ENCODE results near the gene ZNF212. TPM values are rescaled to one million over a fixed set of nuclear protein-coding genes. Genes with fewer than 3 reads are reported as not detected.
A peak's percentile ranks its signal among the peaks of the same experiment; 100 is the strongest.

The ZNF212 gene
- total RNA-seq = 10 to 100 TPM; 10.5 to 13.4 TPM

- Mint-ChIP-seq H3K4me3 (peak within 1 kb of the TSS; percentile 94), H3K4me1 (ENCODE audit: low read depth) (peaks cover 32% of the 10 kb centered on the region), H3K27ac (peak within 1 kb of the TSS; percentile 91), H3K9me3 (peaks cover 5% of the 10 kb centered on the region), H3K36me3 (ENCODE audit: low read depth) (peaks cover 15% of the 10 kb centered on the region), H3K27me3 (no peaks in the 10 kb centered on the region)
- ATAC-seq (peak; percentile 100), DNase-seq (peak; percentile 93)
- POLR2A ChIA-PET = interaction anchor here (1.0 to 2.5 kb wide), 8 partner anchors 10 to 114 kb away, joined by 3 to 8 read pairs (median 5); partner anchors contain the start of gene ZNF425
- intact Hi-C loops (cut with micrococcal nuclease) = no loop called here
- TF ChIP-seq CTCF (IDR thresholded peaks at IDR 0.05) = peak; percentile 77
- CTCF ChIA-PET = interaction anchor here (0.7 to 1.5 kb wide), 7 partner anchors 22 to 219 kb away, joined by 3 to 9 read pairs (median 3); partner anchors contain the start of gene ZNF783
Observed at GRCh38 chr7:149239345-149240143, at the start of gene ZNF212. TSS of gene ZNF212 (plus strand) at chr7:149239651. CDS start at chr7:149239779, 128 bp downstream.

- no peak for TF ChIP-seq CTCF (IDR thresholded peaks at IDR 0.05)
- ChIA-PET POLR2A (no interaction called here), CTCF (interaction anchor here (1.2 to 2.1 kb wide), 2 partner anchors 45 to 70 kb away, joined by 5 to 7 read pairs; partner anchors contain the start of genes ZNF398 and ZNF783)
- H3K27me3 Mint-ChIP-seq = no peaks in the 10 kb centered on the region
- no peaks in the 10 kb centered on the region for H3K9me3 Mint-ChIP-seq
- DNase-seq = no peak
- peak overlapping the region; percentile 81 for H3K27ac Mint-ChIP-seq
- ATAC-seq = no peak
- peak overlapping the region; percentile 78 for H3K4me3 Mint-ChIP-seq
- peaks cover 17% of the 10 kb centered on the region for H3K4me1 Mint-ChIP-seq (ENCODE audit: low read depth)
- H3K36me3 Mint-ChIP-seq (ENCODE audit: low read depth) = peaks cover 9% of the 10 kb centered on the region
- intact Hi-C loops (cut with micrococcal nuclease) = no loop called here
Observed at GRCh38 chr7:149191851-149192250, 47.6 kb upstream of the ZNF212 start.

- no peaks in the 10 kb centered on the region for H3K9me3 Mint-ChIP-seq
- peak overlapping the region; percentile 49 for H3K27ac Mint-ChIP-seq
- DNase-seq (no peak), ATAC-seq (no peak)
- CTCF ChIA-PET = interaction anchor here (0.8 to 2.3 kb wide), 18 partner anchors 9 to 420 kb away, joined by 3 to 15 read pairs (median 6); partner anchors contain the start of genes ZNF398, ZNF425 and ZNF783
- intact Hi-C loops (cut with micrococcal nuclease) = no loop called here
- peak overlapping the region; percentile 82 for H3K4me3 Mint-ChIP-seq
- peaks cover 40% of the 10 kb centered on the region for H3K4me1 Mint-ChIP-seq (ENCODE audit: low read depth)
- peaks cover 34% of the 10 kb centered on the region for H3K36me3 Mint-ChIP-seq (ENCODE audit: low read depth)
- H3K27me3 Mint-ChIP-seq = no peaks in the 10 kb centered on the region
- no peak for TF ChIP-seq CTCF (IDR thresholded peaks at IDR 0.05)
- POLR2A ChIA-PET = interaction anchor here (1.0 to 1.8 kb wide), 6 partner anchors 10 to 212 kb away, joined by 3 to 10 read pairs (median 6); no protein-coding TSS in a partner anchor
Observed at GRCh38 chr7:149194799-149195179, 44.7 kb upstream of the ZNF212 start.

GRCh38 chr7:149195180-149196150 is 44.0 kb upstream of the ZNF212 start, which contains the start of gene ZNF282:
TSS of gene ZNF282 (plus strand) at chr7:149195546. CDS start at chr7:149195590, 44 bp downstream.
- no peaks in the 10 kb centered on the region for H3K9me3 Mint-ChIP-seq
- intact Hi-C loops (cut with micrococcal nuclease) = no loop called here
- POLR2A ChIA-PET = interaction anchor here (0.9 to 1.8 kb wide), 12 partner anchors 9 to 213 kb away, joined by 3 to 10 read pairs (median 4); partner anchors contain the start of genes ZNF398 and ZNF783
- peak; percentile 65 for TF ChIP-seq CTCF (IDR thresholded peaks at IDR 0.05)
- no peaks in the 10 kb centered on the region for H3K27me3 Mint-ChIP-seq
- ATAC-seq = peak; percentile 94
- H3K27ac Mint-ChIP-seq = peak within 1 kb of the TSS; percentile 92
- peaks cover 40% of the 10 kb centered on the region for H3K36me3 Mint-ChIP-seq (ENCODE audit: low read depth)
- peak within 1 kb of the TSS; percentile 92 for H3K4me3 Mint-ChIP-seq
- H3K4me1 Mint-ChIP-seq (ENCODE audit: low read depth) = peaks cover 45% of the 10 kb centered on the region
- peak; percentile 84 for DNase-seq
- CTCF ChIA-PET = interaction anchor here (0.7 to 2.3 kb wide), 20 partner anchors 10 to 421 kb away, joined by 3 to 15 read pairs (median 4); partner anchors contain the start of genes ZNF398, ZNF425 and ZNF783
